Fibroblast of skin of right biceps (primary cell): ENCODE data around the gene ERBB2.

Experiments
- DNase-seq: peaks from one replicate; pipeline ENCODE4 v3.0.0-alpha.2; 2013

The ERBB2 gene

GRCh38 chr17:39699818-39700147 is at the start of gene ERBB2:
Gene ERBB2, plus strand, starts transcription at chr17:39700064. Its CDS starts 175 bp downstream, at chr17:39700239.
- peak; percentile 82 for DNase-seq

GRCh38 chr17:39650121-39650579 is 49.7 kb upstream of the ERBB2 start:
- DNase-seq = no peak

- no peak for DNase-seq
These were observed 47.8 kb upstream of the ERBB2 start for GRCh38 chr17:39651923-39652586.

GRCh38 chr17:39652587-39653315 is 47.1 kb upstream of the ERBB2 start:
- DNase-seq = no peak

- no peak for DNase-seq
These were observed 46.6 kb upstream of the ERBB2 start for GRCh38 chr17:39653316-39653661.

- DNase-seq = peak; percentile 35
These were observed 46.1 kb upstream of the ERBB2 start for GRCh38 chr17:39653662-39654331.

GRCh38 chr17:39655105-39655504 is 44.8 kb upstream of the ERBB2 start:
- no peak for DNase-seq

GRCh38 chr17:39658346-39658745 is 41.5 kb upstream of the ERBB2 start:
- no peak for DNase-seq

- DNase-seq = no peak
These were observed 41.1 kb upstream of the ERBB2 start for GRCh38 chr17:39658760-39659159.

GRCh38 chr17:39659279-39660010 is 40.4 kb upstream of the ERBB2 start:
- no peak for DNase-seq

GRCh38 chr17:39660011-39660360 is 39.9 kb upstream of the ERBB2 start:
- no peak for DNase-seq

GRCh38 chr17:39660397-39661385 is 39.2 kb upstream of the ERBB2 start:
- DNase-seq = no peak

- DNase-seq = no peak
These were observed 37.9 kb upstream of the ERBB2 start for GRCh38 chr17:39661744-39662541.

- no peak for DNase-seq
These were observed 37.1 kb upstream of the ERBB2 start for GRCh38 chr17:39662551-39663339.

GRCh38 chr17:39663340-39663687 is 36.5 kb upstream of the ERBB2 start:
- DNase-seq = no peak

GRCh38 chr17:39663688-39664580 is 35.9 kb upstream of the ERBB2 start:
- DNase-seq = no peak

GRCh38 chr17:39664581-39665561 is 35.0 kb upstream of the ERBB2 start, which contains the start of gene TCAP:
Gene TCAP, plus strand, starts transcription at chr17:39665349. Its CDS starts 11 bp downstream, at chr17:39665360.
- no peak for DNase-seq

- DNase-seq = no peak
These were observed 34.1 kb upstream of the ERBB2 start for GRCh38 chr17:39665642-39666224.
